Measurements from ENCODE around the gene PNPLA1.

DNA sequence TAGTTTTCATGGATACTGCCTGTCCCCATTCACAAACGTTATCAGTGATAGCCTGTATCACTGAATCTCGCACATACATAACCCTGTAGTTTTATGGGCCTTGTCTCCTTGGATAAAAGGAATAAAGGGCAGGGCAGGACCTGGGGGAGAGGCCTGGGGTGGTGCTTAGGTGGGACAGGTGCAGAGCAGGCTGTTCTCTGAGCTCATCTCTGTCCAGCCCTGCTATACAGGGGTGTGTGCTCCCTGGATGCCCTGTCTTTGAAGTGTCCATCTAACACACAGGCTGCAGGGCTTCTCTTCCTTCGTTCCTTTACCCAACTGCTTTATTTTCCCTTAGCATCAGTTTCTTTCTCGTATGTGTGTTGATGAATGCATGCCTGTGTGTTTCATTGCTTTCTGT, 46.9 kb upstream of the PNPLA1 start:
- TF ChIP-seq, protein P1, sequence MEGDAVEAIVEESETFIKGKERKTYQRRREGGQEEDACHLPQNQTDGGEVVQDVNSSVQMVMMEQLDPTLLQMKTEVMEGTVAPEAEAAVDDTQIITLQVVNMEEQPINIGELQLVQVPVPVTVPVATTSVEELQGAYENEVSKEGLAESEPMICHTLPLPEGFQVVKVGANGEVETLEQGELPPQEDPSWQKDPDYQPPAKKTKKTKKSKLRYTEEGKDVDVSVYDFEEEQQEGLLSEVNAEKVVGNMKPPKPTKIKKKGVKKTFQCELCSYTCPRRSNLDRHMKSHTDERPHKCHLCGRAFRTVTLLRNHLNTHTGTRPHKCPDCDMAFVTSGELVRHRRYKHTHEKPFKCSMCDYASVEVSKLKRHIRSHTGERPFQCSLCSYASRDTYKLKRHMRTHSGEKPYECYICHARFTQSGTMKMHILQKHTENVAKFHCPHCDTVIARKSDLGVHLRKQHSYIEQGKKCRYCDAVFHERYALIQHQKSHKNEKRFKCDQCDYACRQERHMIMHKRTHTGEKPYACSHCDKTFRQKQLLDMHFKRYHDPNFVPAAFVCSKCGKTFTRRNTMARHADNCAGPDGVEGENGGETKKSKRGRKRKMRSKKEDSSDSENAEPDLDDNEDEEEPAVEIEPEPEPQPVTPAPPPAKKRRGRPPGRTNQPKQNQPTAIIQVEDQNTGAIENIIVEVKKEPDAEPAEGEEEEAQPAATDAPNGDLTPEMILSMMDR (tag by site-specific recombination; IDR thresholded peaks at IDR 0.05), result no peak
- no peak for TF ChIP-seq GLI4 (tag by site-specific recombination; IDR thresholded peaks at IDR 0.05)
- TF ChIP-seq ZNF626 (tag by site-specific recombination; IDR thresholded peaks at IDR 0.05), result no peak
- TF ChIP-seq, protein P2, sequence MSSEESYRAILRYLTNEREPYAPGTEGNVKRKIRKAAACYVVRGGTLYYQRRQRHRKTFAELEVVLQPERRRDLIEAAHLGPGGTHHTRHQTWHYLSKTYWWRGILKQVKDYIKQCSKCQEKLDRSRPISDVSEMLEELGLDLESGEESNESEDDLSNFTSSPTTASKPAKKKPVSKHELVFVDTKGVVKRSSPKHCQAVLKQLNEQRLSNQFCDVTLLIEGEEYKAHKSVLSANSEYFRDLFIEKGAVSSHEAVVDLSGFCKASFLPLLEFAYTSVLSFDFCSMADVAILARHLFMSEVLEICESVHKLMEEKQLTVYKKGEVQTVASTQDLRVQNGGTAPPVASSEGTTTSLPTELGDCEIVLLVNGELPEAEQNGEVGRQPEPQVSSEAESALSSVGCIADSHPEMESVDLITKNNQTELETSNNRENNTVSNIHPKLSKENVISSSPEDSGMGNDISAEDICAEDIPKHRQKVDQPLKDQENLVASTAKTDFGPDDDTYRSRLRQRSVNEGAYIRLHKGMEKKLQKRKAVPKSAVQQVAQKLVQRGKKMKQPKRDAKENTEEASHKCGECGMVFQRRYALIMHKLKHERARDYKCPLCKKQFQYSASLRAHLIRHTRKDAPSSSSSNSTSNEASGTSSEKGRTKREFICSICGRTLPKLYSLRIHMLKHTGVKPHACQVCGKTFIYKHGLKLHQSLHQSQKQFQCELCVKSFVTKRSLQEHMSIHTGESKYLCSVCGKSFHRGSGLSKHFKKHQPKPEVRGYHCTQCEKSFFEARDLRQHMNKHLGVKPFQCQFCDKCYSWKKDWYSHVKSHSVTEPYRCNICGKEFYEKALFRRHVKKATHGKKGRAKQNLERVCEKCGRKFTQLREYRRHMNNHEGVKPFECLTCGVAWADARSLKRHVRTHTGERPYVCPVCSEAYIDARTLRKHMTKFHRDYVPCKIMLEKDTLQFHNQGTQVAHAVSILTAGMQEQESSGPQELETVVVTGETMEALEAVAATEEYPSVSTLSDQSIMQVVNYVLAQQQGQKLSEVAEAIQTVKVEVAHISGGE (tag by site-specific recombination; conservative IDR thresholded peaks at IDR 0.05; ENCODE audit: low read depth), result no peak
- no peak for TF ChIP-seq SP7 (tag by site-specific recombination; IDR thresholded peaks at IDR 0.05)
- TF ChIP-seq ZNF561 (tag by site-specific recombination; IDR thresholded peaks at IDR 0.05; ENCODE audit: borderline replicate concordance), result no peak

Measured in HEK293 (cell line).